ENCODE data around the gene GJB1. TPM values are rescaled to one million over a fixed set of nuclear protein-coding genes. Genes with fewer than 3 reads are reported as not detected.

The GJB1 gene
- total RNA-seq, 1 experiment from 2014 or later, result not detected

GRCh38 chrX:71183341-71183740, 39.7 kb upstream of the GJB1 start:
- Histone ChIP-seq H3K56ac (ENCODE audit: insufficient read length, low read depth, low read length) (no peak overlapping the region), H4K8ac (replicated peaks; ENCODE audit: insufficient read length, low read depth, low read length) (no peak overlapping the region), H2AK5ac (ENCODE audit: insufficient read length, low read length) (no peak overlapping the region), H4K20me1 (ENCODE audit: control insufficient read depth, insufficient read depth, insufficient read length) (no peaks in the 10 kb centered on the region), H3K9me3 (ENCODE audit: control insufficient read depth, low read depth, low read length) (peaks cover 5% of the 10 kb centered on the region), H2BK120ac (ENCODE audit: low read depth, low read length, poor library complexity, severe bottlenecking) (no peak overlapping the region), H2BK15ac (ENCODE audit: low read depth, low read length) (no peak overlapping the region), H3K18ac (ENCODE audit: insufficient read length, low read depth, low read length) (no peak overlapping the region), H3K4me1 (ENCODE audit: insufficient read depth, low read length) (peaks cover 4% of the 10 kb centered on the region), H2BK12ac (ENCODE audit: insufficient read length, low read depth, low read length) (no peak overlapping the region), H3K4me2 (ENCODE audit: insufficient read depth, insufficient read length, low read length) (no peak overlapping the region), H3K23ac (ENCODE audit: insufficient read length, low read depth, low read length) (no peak overlapping the region), H3K23me2 (ENCODE audit: insufficient read length, low read depth, low read length, poor library complexity, severe bottlenecking) (peaks cover 9% of the 10 kb centered on the region), H3K9ac (ENCODE audit: extremely low read depth, insufficient read length, low read length) (no peak overlapping the region), H3K14ac (ENCODE audit: insufficient read depth, low read length) (no peak overlapping the region), H3T11ph (ENCODE audit: low read length) (no peak overlapping the region), H4K5ac (ENCODE audit: insufficient read length, low read depth, low read length) (no peak overlapping the region), H3K79me1 (ENCODE audit: insufficient read depth, low read depth, low read length, poor library complexity, severe bottlenecking) (no peaks in the 10 kb centered on the region), H2AFZ (ENCODE audit: low read length) (no peak overlapping the region), H3K79me2 (ENCODE audit: insufficient read depth, low read length) (no peaks in the 10 kb centered on the region), H3K27ac (ENCODE audit: insufficient read length, low read depth, low read length) (no peak overlapping the region), H3K4ac (ENCODE audit: low read depth, low read length) (no peak overlapping the region), H3K27me3 (ENCODE audit: insufficient read depth, low read length) (no peaks in the 10 kb centered on the region), H4K91ac (ENCODE audit: insufficient read length, low read depth, low read length) (no peak overlapping the region), H2BK20ac (ENCODE audit: low read depth, low read length, poor library complexity, severe bottlenecking) (no peak overlapping the region), H2BK5ac (ENCODE audit: insufficient read length, low read length) (no peak overlapping the region)
- no CpG with 5 or more reads among the region's 6 CpGs for WGBS (ENCODE audit: extremely low coverage, insufficient read length, low lambda C conversion rate)
- H3K4me1 Mint-ChIP-seq, result peaks cover 18 to 23% of the 10 kb centered on the region in 2 experiments
- H3K9me3 Mint-ChIP-seq, result peaks cover 50 to 59% of the 10 kb centered on the region in 2 experiments
- no peaks in the 10 kb centered on the region; the same call in none of the 2 replicates for H3K27me3 Mint-ChIP-seq (ENCODE audit: low read depth)
- DNase-seq, result no peak
- peaks cover 0 to 3% (median 0%) of the 10 kb centered on the region in 3 experiments; a peak in 3 of 7 replicates for H3K36me3 Mint-ChIP-seq (ENCODE audit: insufficient read depth in 1 of 3, low read depth in 3 of 3)
- H3K27ac Mint-ChIP-seq, result peak overlapping the region in 2 of 3 experiments; percentile 53 to 99; a peak in 2 of 7 replicates
- no peak overlapping the region for H3K4me3 Mint-ChIP-seq
- TF ChIP-seq CTCF (conservative IDR thresholded peaks at IDR 0.05), result no peak

Measured in H9 (cell line).